ENCODE data around the gene GMCL2.
A peak's percentile ranks its signal among the peaks of the same experiment; 100 is the strongest.

GMCL2 gene

GRCh38 chr5:178153530-178154340, 33.4 kb downstream of the GMCL2 start, which contains the start of gene NHP2:
TSS of gene NHP2 (minus strand) at chr5:178153885. CDS start at chr5:178153817, 68 bp downstream.
- H3K9ac ChIP-seq, result peak within 1 kb of the TSS; percentile 50
- TF ChIP-seq, protein P1, sequence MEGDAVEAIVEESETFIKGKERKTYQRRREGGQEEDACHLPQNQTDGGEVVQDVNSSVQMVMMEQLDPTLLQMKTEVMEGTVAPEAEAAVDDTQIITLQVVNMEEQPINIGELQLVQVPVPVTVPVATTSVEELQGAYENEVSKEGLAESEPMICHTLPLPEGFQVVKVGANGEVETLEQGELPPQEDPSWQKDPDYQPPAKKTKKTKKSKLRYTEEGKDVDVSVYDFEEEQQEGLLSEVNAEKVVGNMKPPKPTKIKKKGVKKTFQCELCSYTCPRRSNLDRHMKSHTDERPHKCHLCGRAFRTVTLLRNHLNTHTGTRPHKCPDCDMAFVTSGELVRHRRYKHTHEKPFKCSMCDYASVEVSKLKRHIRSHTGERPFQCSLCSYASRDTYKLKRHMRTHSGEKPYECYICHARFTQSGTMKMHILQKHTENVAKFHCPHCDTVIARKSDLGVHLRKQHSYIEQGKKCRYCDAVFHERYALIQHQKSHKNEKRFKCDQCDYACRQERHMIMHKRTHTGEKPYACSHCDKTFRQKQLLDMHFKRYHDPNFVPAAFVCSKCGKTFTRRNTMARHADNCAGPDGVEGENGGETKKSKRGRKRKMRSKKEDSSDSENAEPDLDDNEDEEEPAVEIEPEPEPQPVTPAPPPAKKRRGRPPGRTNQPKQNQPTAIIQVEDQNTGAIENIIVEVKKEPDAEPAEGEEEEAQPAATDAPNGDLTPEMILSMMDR (IDR thresholded peaks at IDR 0.05), result no peak
- H2AFZ ChIP-seq, result peak within 1 kb of the TSS; percentile 87
- H3K9me3 ChIP-seq (ENCODE audit: control insufficient read depth, low read length), result no peaks in the 10 kb centered on the region
- H3K4me2 ChIP-seq (ENCODE audit: low read length), result peak within 1 kb of the TSS; percentile 76
- peak within 1 kb of the TSS; percentile 74 for H3K4me3 ChIP-seq (ENCODE audit: low read depth, low read length)
- H3K4me1 ChIP-seq, result peaks cover 2% of the 10 kb centered on the region
- no peaks in the 10 kb centered on the region for H3K79me2 ChIP-seq
- no peaks in the 10 kb centered on the region for H3K27me3 ChIP-seq (ENCODE audit: control insufficient read depth, insufficient read depth, low read length)
- peak within 1 kb of the TSS; percentile 40 for H3K27ac ChIP-seq
- H3K36me3 ChIP-seq (ENCODE audit: control insufficient read depth, insufficient read depth, low read length), result no peaks in the 10 kb centered on the region

DNA sequence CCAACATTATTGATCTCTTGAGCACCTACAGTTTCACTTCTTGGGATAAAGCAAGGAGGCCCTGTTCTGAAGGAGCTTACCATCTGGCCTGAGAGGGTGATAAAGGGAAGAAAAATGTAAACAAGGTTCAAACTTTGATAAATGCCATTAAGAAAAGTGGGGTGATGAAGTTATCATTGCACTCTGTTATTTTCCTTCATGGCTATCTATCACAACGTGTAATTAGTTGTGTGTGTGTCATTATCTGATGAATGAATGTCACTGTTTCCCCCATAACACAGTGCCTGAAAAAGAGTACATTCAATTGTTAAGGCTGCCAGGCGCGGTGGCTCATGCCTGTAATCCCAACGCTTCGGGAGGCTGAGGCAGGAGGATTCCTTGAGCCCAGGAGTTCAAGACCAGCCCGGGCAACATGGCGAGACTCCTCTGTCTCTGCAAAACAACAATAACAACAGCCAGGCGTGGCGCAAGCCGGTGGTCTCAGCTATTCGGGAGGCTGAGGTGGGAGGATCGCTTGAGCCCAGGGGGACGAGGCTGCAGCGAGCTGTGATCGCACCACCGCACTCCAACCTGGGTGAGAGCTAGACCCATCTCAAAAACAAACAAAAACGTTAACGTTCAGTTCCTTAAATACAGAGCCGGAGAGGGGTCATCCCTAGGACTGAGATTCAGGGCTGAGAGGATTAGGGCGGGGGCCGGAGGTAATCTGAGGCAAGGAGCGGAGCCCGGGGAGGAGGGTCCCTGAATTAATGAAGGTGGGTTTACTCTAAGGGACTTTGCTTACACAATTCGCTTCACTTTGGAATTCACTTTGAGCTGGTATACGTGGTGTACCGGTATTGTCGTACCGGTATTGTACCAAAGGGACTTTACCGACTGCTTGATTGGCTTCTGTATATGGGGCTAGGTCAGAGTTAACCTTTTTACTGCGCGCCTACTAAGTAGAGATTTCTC, 34.4 kb downstream of the GMCL2 start:
- Histone ChIP-seq H2AFZ (peak overlapping the region; percentile 87), H3K36me3 (ENCODE audit: control insufficient read depth, insufficient read depth, low read length) (no peaks in the 10 kb centered on the region), H3K27me3 (ENCODE audit: control insufficient read depth, insufficient read depth, low read length) (no peaks in the 10 kb centered on the region), H3K4me1 (peaks cover 2% of the 10 kb centered on the region), H3K9ac (no peak overlapping the region), H3K27ac (no peak overlapping the region), H3K4me2 (ENCODE audit: low read length) (peak overlapping the region; percentile 76), H3K79me2 (no peaks in the 10 kb centered on the region), H3K9me3 (ENCODE audit: control insufficient read depth, low read length) (no peaks in the 10 kb centered on the region), H3K4me3 (ENCODE audit: low read depth, low read length) (peak overlapping the region; percentile 74)
- TF ChIP-seq, protein P1 (IDR thresholded peaks at IDR 0.05), result no peak

- no peak overlapping the region for H3K27ac ChIP-seq
These were observed 36.0 kb downstream of the GMCL2 start for GRCh38 chr5:178150977-178151734.

DNA sequence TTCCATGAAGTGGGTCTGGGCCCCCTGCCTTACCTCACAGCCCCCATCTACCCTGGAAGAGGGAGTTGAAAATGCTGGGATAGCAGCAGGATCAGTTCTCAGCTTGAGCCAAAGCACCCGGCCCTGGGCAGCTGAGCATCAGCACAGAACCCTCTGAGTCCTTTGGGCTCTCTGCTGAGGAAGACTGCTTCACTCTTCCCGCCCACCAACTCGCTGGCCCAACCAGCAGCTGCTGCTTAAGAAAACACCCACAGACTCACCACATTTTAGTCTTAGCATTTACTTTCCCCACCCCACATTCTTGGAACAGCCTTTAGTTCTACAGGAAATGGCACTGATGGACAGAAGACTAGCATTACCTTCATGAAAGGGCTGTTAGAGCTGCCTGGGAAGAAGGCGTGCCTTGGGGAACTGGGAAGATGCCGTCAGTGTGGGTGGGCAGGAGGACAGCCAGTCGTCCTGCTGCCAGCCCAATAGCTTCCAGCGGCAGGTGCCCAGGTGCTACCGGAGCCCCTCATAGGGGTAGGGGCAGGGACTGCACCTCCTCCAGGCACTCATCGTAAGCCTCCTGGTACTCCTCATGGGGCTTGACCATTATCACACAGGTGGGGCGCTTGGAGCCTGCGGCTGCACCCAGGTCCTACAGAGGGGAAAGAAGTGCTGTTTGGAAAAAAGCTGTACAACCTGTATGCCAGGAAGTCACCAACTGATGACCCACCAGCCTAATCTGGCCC, 37.8 kb downstream of the GMCL2 start:
- Histone ChIP-seq H3K9me3 (ENCODE audit: control insufficient read depth, low read length) (no peaks in the 10 kb centered on the region), H3K4me3 (ENCODE audit: low read depth, low read length) (no peak overlapping the region), H3K27me3 (ENCODE audit: control insufficient read depth, insufficient read depth, low read length) (no peaks in the 10 kb centered on the region), H3K36me3 (ENCODE audit: control insufficient read depth, insufficient read depth, low read length) (no peaks in the 10 kb centered on the region), H3K4me2 (ENCODE audit: low read length) (no peak overlapping the region), H3K9ac (no peak overlapping the region), H2AFZ (no peak overlapping the region), H3K27ac (no peak overlapping the region), H3K79me2 (no peaks in the 10 kb centered on the region), H3K4me1 (peaks cover 2% of the 10 kb centered on the region)
- TF ChIP-seq, protein P1 (IDR thresholded peaks at IDR 0.05), result no peak

More at GRCh38 chr5:178150977-178151734, 36.0 kb downstream of the GMCL2 start:
- H3K4me2 ChIP-seq (ENCODE audit: low read length), result no peak overlapping the region
- TF ChIP-seq, protein P1 (IDR thresholded peaks at IDR 0.05), result no peak
- peaks cover 2% of the 10 kb centered on the region for H3K4me1 ChIP-seq
- no peak overlapping the region for H3K9ac ChIP-seq
- H2AFZ ChIP-seq, result no peak overlapping the region
- no peak overlapping the region for H3K4me3 ChIP-seq (ENCODE audit: low read depth, low read length)
- H3K79me2 ChIP-seq, result no peaks in the 10 kb centered on the region
- H3K27me3 ChIP-seq (ENCODE audit: control insufficient read depth, insufficient read depth, low read length), result no peaks in the 10 kb centered on the region
- H3K9me3 ChIP-seq (ENCODE audit: control insufficient read depth, low read length), result no peaks in the 10 kb centered on the region
- H3K36me3 ChIP-seq (ENCODE audit: control insufficient read depth, insufficient read depth, low read length), result no peaks in the 10 kb centered on the region

Data from parathyroid adenoma (tissue), 2 donors.